ENCODE measurements around the gene PIEZO2.

The PIEZO2 gene

DNA sequence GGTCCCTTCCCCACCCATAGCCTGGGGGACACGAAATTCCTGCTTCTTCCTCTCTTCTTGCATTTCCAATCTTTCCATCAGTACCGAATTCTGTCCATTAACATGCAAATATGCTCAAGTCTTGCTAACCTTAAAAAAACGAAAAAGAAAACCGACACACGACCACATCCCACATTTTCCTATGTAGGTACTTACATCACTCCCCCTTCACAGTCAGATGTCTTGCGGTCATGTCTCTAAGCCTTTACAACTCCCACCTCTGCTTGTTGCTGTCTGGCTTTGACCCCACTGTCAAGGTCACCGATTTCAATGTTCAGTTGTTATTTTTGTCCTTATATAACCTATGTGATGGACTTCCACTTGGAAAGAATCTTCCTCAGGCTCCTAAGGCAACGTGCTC lies 404.1 kb downstream of the PIEZO2 start:
- DNase-seq (ENCODE audit: low read depth), result no peak

GRCh38 chr18:10743766-10744165 lies 405.6 kb downstream of the PIEZO2 start:
- no peak for DNase-seq (ENCODE audit: low read depth)

DNA sequence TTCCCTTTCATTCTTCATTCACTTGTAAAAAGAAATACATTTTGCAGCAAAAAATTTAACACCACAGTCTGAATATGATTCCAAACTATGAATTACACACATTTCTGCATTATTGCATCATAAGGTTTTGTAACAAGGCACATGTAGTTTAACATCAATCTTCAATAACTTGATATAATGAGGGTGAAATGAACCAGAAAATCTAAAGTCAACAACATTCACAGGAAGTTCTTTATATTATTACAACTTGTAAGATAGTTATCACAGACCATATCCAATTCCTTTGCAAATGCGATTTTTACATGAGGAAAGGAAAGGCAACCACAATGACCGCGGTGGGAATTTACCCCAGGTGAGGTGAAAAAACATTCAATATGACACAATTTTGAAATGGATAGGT lies 410.2 kb downstream of the PIEZO2 start:
- no peak for DNase-seq (ENCODE audit: low read depth)

DNA sequence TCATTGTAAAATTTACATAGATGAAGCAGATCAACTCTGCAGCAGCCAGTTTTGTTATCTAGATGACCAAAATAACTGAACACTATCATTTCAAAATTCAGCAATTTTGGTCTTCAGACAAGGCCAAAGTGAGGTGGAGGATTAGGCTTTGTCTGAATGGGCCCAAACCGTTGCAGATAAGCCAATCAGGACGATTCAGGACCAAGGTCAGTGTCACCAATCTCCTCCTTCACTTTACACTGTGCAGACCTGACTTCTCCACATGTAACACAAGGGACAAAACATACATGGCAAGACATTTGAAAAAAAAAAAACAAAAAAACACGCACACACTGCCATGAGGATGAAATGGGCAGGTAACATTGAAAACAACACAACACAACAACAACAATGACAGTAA lies 412.4 kb downstream of the PIEZO2 start:
- no peak for DNase-seq (ENCODE audit: low read depth)

DNA sequence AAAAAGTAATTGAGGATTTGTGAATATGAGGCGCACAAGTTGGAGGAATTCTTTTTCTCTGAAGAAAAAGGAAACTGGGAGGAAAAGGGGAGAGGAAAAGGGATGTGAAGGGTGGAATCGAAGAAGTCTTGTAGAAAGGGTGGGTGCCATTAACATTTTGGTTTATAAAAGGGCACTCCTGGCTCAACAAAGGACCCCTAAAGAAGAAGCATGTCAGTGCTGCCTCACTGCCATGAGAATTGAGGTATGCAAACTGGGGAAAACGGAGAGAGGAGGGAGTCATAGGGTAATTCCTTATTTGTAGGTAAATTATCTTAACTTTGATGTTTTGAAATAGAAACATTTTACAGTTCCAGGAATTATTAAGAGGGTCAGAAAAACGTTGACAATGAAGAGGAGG lies 416.4 kb downstream of the PIEZO2 start:
- no peak for DNase-seq (ENCODE audit: low read depth)

DNA sequence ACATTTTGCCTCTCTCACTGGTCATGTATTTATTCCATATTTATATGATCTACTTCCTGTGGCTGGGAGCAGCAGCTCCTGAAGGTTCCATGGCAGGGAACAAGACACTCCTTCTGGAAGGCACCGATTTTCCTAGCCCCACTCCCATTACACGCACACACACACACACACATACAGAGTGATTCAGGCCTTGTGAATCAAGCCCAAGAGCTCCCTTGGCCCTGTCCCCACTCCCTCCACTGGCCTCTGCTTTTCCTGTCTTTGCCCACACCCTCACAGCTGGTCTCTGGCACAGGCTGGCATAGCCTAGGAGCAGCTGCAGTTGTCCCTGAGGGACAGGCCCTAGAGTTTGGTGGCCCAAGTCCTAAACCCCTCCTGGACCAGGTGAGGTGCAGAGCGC lies 421.9 kb downstream of the PIEZO2 start:
- DNase-seq (ENCODE audit: low read depth), result no peak

- DNase-seq (ENCODE audit: low read depth), result no peak
Observed at GRCh38 chr18:10726198-10727068, 422.9 kb downstream of the PIEZO2 start.

GRCh38 chr18:10724666-10725065 lies 424.7 kb downstream of the PIEZO2 start:
- no peak for DNase-seq (ENCODE audit: low read depth)

DNA sequence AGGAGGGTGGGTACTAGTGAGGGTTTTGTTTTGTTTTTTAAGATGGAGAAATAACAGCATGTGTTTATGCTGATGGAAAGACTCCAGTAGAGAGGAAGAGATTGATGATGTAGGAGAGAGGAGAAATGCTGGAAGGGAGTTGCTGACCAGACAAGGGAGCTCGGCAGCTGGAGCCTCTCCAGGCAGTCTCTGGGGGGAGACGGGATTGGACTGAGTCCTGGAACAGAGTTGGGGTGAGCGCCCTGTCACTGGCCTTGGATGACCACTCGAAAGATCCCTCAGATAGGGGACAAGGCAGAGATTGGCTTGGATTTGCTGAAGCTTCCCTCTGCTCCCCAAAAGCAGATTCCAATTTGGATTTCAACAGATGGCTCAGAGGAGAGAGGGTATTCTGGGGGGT lies 425.9 kb downstream of the PIEZO2 start:
- DNase-seq (ENCODE audit: low read depth), result no peak

GRCh38 chr18:10718809-10719208 lies 430.6 kb downstream of the PIEZO2 start:
- no peak for DNase-seq (ENCODE audit: low read depth)

DNA sequence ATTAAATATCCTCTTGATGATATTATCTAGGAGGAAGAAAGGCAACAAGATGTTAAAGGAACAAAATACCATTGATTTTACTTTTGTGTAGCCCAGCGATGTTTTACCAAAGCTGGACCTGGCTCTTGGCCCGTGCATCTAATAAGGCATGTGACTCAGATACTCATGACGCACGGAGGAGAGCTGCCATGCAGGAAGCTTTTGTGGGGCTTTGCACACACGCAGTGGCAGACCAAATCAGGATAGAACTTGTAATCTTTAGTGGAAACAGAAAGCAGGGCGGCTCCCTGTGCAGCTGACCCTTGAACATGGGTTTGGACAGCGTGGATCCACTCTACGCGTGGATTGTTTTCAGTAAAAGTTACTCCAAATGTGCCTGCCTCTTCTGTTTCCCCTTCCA lies 433.6 kb downstream of the PIEZO2 start:
- no peak for DNase-seq (ENCODE audit: low read depth)

DNA sequence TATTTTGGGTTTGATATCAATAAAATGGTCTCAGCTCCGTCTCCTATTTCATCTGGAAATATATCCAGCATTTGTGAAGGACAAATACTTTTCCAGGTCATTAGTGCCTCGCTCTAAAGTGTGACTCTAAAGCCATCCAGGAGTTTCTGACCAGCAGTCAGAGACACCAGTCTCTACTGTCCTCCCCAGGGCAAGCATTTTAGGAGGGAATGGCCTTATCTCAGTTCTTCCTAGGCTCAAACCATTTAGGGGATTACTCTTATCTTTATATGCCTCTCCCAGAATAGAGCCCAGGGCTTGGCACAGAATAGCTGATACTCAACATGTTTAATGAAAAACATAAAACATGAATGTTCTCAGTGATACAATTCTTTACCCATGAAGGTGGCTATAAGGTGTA lies 436.0 kb downstream of the PIEZO2 start:
- no peak for DNase-seq (ENCODE audit: low read depth)

GRCh38 chr18:10707294-10707693 lies 442.1 kb downstream of the PIEZO2 start:
- DNase-seq (ENCODE audit: low read depth), result no peak

DNA sequence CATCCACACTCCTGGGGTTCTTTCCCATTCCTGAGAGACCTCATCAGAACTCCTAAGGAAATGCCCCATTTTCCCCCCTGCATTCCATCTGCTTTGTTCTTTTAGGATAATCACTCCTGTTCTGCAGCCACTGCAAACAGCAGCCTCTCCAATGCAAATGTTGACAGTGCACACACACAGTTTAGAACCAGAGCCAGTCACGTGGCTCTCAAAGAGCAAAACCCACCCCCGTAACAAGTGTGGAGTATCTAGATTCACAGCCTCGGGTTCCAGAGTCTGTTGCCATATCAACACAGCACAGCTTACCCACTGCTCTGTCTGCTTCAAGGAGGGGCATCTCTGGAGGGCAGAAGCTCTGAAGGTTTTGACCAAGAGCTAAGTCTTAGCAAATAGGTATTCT lies 443.6 kb downstream of the PIEZO2 start:
- DNase-seq (ENCODE audit: low read depth), result no peak

- DNase-seq (ENCODE audit: low read depth), result no peak
Observed at GRCh38 chr18:10705291-10705690, 444.1 kb downstream of the PIEZO2 start.

GRCh38 chr18:10702206-10702605 lies 447.2 kb downstream of the PIEZO2 start:
- no peak for DNase-seq (ENCODE audit: low read depth)

GRCh38 chr18:10690366-10690765 lies 459.0 kb downstream of the PIEZO2 start:
- DNase-seq (ENCODE audit: low read depth), result no peak

DNA sequence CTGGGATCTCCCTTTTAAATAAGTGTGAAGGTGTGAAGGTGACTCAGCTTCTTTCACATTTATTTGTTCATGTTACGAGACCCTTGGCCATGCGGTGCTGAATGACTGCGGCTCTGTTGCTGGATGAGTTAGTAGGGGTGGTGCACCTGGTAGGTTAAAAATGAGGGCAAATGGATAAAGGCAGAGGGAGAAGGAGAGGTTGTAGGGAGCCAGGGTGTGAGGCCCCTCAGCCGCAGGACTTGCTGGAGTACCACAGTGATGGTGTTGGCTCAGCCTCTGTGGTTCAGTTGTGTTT lies 459.4 kb downstream of the PIEZO2 start:
- no peak for DNase-seq (ENCODE audit: low read depth)

DNA sequence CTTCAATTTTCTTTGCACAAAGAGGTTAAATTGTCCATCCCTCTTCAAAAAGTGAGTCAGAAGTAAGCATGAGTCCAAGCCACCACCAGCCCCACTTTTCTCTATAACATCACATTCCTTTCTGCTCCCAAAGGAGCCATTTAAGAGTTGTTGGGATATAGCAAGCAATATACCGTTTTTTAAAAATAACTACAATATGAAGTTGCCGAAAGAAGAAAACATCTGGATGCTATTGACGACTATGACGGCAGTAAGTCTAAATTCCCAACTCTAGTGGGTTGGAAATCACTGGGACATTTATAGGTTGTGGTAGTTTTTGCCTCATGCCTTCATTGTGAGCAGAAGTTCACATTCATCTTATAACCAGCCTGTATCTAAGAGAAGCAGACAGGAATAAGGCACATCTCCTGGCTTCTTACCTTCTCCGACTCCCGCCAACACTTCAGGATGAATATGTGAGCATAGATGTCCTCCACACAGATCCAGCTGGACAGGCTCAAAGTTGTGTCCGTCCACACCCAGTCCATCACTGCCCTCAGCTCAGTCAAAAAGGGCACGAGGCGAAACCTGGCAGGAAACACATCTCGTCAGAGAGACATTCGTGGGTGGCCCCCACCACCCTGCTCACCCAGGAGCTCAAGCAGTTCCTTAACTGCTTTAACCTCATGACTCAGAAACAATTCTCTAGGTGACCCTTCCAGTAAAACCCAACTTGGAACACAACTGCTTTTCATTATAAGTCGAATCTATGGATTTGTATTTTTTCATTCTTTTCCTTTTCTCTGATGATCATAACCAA lies 459.9 kb downstream of the PIEZO2 start:
- DNase-seq (ENCODE audit: low read depth), result peak; percentile 80

- no peak for DNase-seq (ENCODE audit: low read depth)
Observed at GRCh38 chr18:10688766-10689165, 460.6 kb downstream of the PIEZO2 start.

DNA sequence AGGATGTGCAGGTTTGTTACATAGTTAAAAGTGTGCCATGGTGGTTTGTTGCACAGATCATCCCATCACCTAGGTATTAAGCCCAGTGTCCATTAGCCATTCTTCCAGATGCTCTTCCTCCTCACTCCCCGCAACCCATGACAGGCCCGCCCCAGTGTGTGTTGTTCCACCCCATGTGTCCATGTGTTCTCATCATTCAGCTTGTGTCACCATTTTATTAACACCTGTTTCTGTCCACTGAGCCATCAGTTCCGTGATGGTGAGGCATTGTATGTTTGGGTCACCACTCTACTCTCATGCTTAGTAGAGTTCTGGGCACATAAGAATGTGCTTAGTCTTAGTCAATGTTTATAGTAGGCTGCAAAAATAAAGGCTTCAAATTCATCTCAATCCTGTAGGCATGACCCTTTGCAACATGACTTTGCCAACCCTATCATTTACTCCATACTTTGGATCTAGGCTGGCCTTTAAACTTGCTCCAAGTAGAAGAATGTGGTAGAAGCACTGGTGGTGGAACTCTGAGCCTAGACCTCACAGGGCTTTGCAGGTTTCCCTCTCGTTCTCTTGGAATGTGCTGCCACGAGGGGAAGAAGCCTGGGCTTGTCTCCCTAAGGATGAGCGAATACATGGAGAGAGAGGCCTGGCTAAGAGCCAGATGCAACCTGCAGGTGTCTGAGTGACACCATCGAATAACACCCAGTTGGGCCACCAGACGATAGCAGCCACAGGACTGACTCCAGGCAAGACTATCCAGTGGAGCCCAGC lies 462.0 kb downstream of the PIEZO2 start:
- no peak for DNase-seq (ENCODE audit: low read depth)

DNA sequence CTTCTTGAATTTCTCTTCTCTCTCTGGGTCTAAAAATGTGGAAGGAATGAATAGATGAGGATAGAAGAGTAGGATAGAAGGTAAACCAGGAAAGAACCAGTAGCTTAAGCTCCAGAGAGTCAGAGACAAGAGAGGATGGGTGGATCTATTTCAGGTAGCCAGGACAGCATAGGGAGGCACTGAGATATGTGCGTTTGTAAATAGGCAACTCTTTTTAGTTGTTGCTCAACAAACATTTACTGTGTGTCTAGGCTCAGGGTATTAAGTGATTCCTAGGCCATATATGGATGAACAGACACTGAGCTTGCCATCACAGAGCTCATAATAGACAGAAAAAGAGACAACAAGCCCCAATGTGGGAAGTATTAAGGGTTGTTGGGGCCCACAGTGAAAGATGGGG lies 463.1 kb downstream of the PIEZO2 start:
- no peak for DNase-seq (ENCODE audit: low read depth)

GRCh38 chr18:10685484-10685883 lies 463.9 kb downstream of the PIEZO2 start:
- DNase-seq (ENCODE audit: low read depth), result no peak
